Peyer's patch (tissue), 4 donors: ENCODE data around the gene CHST8. TPM values are rescaled to one million over a fixed set of nuclear protein-coding genes. Genes with fewer than 3 reads are reported as not detected.

Experiments
- DNase-seq, 3 donors: peaks; one replicate each; pipeline ENCODE4 v3.0.0-alpha.2; 2017 to 2019
- H3K27ac ChIP-seq, 4 donors: fragments of 200-600 bp; sonication (generic); one replicate each; pipeline ENCODE4 v1.5.1; 2016 to 2019
- H3K27me3 ChIP-seq, 2 donors: fragments of 200-600 bp; sonication (generic); one replicate each; pipeline ENCODE4 v1.5.1; 2019
- H3K36me3 ChIP-seq, 3 donors: fragments of 200-600 bp; sonication (generic); one replicate each; pipeline ENCODE4 v1.5.1; 2016 to 2019
- H3K4me1 ChIP-seq, 4 donors: fragments of 200-600 bp; sonication (generic); one replicate each; pipeline ENCODE4 v1.5.1; 2016 to 2019
- H3K4me3 ChIP-seq, 4 donors: fragments of 200-600 bp; sonication (generic); 1 replicate in 3 of 4; 2 replicates in 1 of 4; pipeline ENCODE4 v1.5.1; 2016 to 2019; ENCODE audit warnings: mild to moderate bottlenecking in 1 of 4
- H3K9me3 ChIP-seq, 4 donors: fragments of 200-600 bp; sonication (generic); one replicate each; pipeline ENCODE4 v1.5.1; 2016 to 2019; ENCODE audit warnings: mild to moderate bottlenecking in 1 of 4
- CTCF ChIP-seq, 6 experiments: fragments of 450-650 bp in 4 of 6; fragments of 200-600 bp in 2 of 6; sonication (generic) in 1 of 6; IDR thresholded peaks; one replicate each; pipeline ENCODE4 v1.5.1; 2017 to 2019; ENCODE audit warnings: antibody characterized with exemption in 6 of 6, mild to moderate bottlenecking in 3 of 6, moderate library complexity in 1 of 6
- POLR2A ChIP-seq, 2 donors: fragments of 450-650 bp; IDR thresholded peaks; one replicate each; pipeline ENCODE4 v1.5.1; 2017; ENCODE audit warnings: antibody characterized with exemption in 2 of 2, mild to moderate bottlenecking in 2 of 2, moderate library complexity in 2 of 2
- total RNA-seq, 4 donors: library from RNA; depleted of rRNA; stranded (reverse); fragments of >200 nt; gene quantifications; one replicate each; pipeline ENCODE4 v1.1.0, GENCODE V29; 2016

Gene CHST8
- total RNA-seq, 4 donors from 2014 or later, result 0.54 to 1.8 TPM; not detected in 2

- TF ChIP-seq CTCF (IDR thresholded peaks at IDR 0.05), result peak in 2 of 6 experiments; percentile 13 to 21
- no peak for TF ChIP-seq POLR2A (IDR thresholded peaks at IDR 0.05)
- H3K4me3 ChIP-seq, result peak overlapping the region; percentile 6 to 47 (median 38)
- peaks cover 0 to 19% (median 6%) of the 10 kb centered on the region in 4 donors for H3K4me1 ChIP-seq
- DNase-seq, result peak; percentile 69 to 86 (median 80)
- no peaks in the 10 kb centered on the region for H3K36me3 ChIP-seq
- peak overlapping the region; percentile 31 to 58 (median 43) for H3K27ac ChIP-seq
- no peaks in the 10 kb centered on the region for H3K27me3 ChIP-seq
- H3K9me3 ChIP-seq, result no peaks in the 10 kb centered on the region
Observed at GRCh38 chr19:33819880-33820781, 198.4 kb downstream of the CHST8 start.

- DNase-seq, result no peak
- Histone ChIP-seq H3K27me3 (no peaks in the 10 kb centered on the region), H3K36me3 (no peaks in the 10 kb centered on the region), H3K4me3 (no peak overlapping the region), H3K9me3 (no peaks in the 10 kb centered on the region), H3K27ac (no peak overlapping the region), H3K4me1 (peaks cover 0 to 14% (median 6%) of the 10 kb centered on the region in 4 donors)
- TF ChIP-seq CTCF (IDR thresholded peaks at IDR 0.05) (no peak), POLR2A (IDR thresholded peaks at IDR 0.05) (no peak)
Observed at GRCh38 chr19:33821871-33822270, 200.1 kb downstream of the CHST8 start.

Other genes starting within 250 kb of the CHST8 start
- gene CEBPG, start 248.2 kb upstream of the CHST8 start, total RNA-seq, result 10 to 100 TPM; 33.0 to 75.5 (median 50.5) TPM
- 1,000 to 10,000 TPM in 1 of 4 donors, 100 to 1,000 TPM in 3; 116 to 1,166 (median 748) TPM for gene PEPD, start 100.2 kb upstream of the CHST8 start, total RNA-seq
- 10 to 100 TPM in 3 of 4 donors, 1 to 10 TPM in 1; 5.4 to 33.5 (median 21.6) TPM for gene KCTD15, start 174.9 kb downstream of the CHST8 start, total RNA-seq